H9 (cell line): ENCODE measurements around the gene RPP38. TPM values are rescaled to one million over a fixed set of nuclear protein-coding genes. Genes with fewer than 3 reads are reported as not detected.

Source experiments
- DNase-seq: peaks from one replicate; pipeline ENCODE4 v3.0.0-alpha.2; 2017
- H2AFZ ChIP-seq: one replicate; pipeline ENCODE4 v1.6.1; 2013; ENCODE audit warnings: mild to moderate bottlenecking, low read length, control low read depth, moderate library complexity
- H2AK5ac ChIP-seq: 2 replicates; pipeline ENCODE4 v1.6.1; 2013; ENCODE audit warnings: low read length, control low read depth, mixed read lengths; ENCODE audit not compliant: insufficient read length
- H2BK120ac ChIP-seq: one replicate; pipeline ENCODE4 v1.6.1; 2013; ENCODE audit warnings: low read depth, mild to moderate bottlenecking, low read length, control low read depth, inconsistent platforms; ENCODE audit not compliant: poor library complexity, severe bottlenecking
- H2BK12ac ChIP-seq: 2 replicates; pipeline ENCODE4 v1.6.1; 2013; ENCODE audit warnings: low read length, control low read depth, mixed read lengths, low read depth; ENCODE audit not compliant: insufficient read length
- H2BK15ac ChIP-seq: 2 replicates; pipeline ENCODE4 v1.6.1; 2013; ENCODE audit warnings: low read depth, low read length, control low read depth
- H2BK20ac ChIP-seq: one replicate; pipeline ENCODE4 v1.6.1; 2013; ENCODE audit warnings: low read depth, mild to moderate bottlenecking, low read length, control low read depth, inconsistent platforms; ENCODE audit not compliant: poor library complexity, severe bottlenecking
- H2BK5ac ChIP-seq: 2 replicates; pipeline ENCODE4 v1.6.1; 2013; ENCODE audit warnings: low read length, control low read depth, mixed read lengths; ENCODE audit not compliant: insufficient read length
- H3K14ac ChIP-seq: 2 replicates; pipeline ENCODE4 v1.6.1; 2013; ENCODE audit warnings: low read length, control low read depth; ENCODE audit not compliant: insufficient read depth
- H3K18ac ChIP-seq: 2 replicates; pipeline ENCODE4 v1.6.1; 2013; ENCODE audit warnings: low read depth, mild to moderate bottlenecking, mixed read lengths, low read length, control low read depth; ENCODE audit not compliant: insufficient read length
- H3K23ac ChIP-seq: 2 replicates; pipeline ENCODE4 v1.6.1; 2013; ENCODE audit warnings: low read length, control low read depth, mixed read lengths, low read depth; ENCODE audit not compliant: insufficient read length
- H3K23me2 ChIP-seq: 2 replicates; pipeline ENCODE4 v1.6.1; 2013; ENCODE audit warnings: low read depth, mild to moderate bottlenecking, mixed read lengths, low read length, control low read depth; ENCODE audit not compliant: insufficient read length, poor library complexity, severe bottlenecking
- H3K27ac ChIP-seq: 2 replicates; pipeline ENCODE4 v1.5.1; 2013; ENCODE audit warnings: low read length, control low read depth, mixed read lengths, low read depth; ENCODE audit not compliant: insufficient read length
- H3K27me3 ChIP-seq: 2 replicates; pipeline ENCODE4 v1.6.1; 2013; ENCODE audit warnings: low read length, control low read depth, inconsistent platforms; ENCODE audit not compliant: insufficient read depth
- H3K4ac ChIP-seq: 2 replicates; pipeline ENCODE4 v1.6.1; 2013; ENCODE audit warnings: low read depth, mild to moderate bottlenecking, control low read depth, inconsistent platforms, low read length, moderate library complexity
- H3K4me1 ChIP-seq: 2 replicates; pipeline ENCODE4 v1.6.1; 2013; ENCODE audit warnings: low read length, control low read depth, inconsistent platforms; ENCODE audit not compliant: insufficient read depth
- H3K4me2 ChIP-seq: 2 replicates; pipeline ENCODE4 v1.6.1; 2013; ENCODE audit warnings: low read length, control low read depth, mixed read lengths; ENCODE audit not compliant: insufficient read length, insufficient read depth
- H3K56ac ChIP-seq: 2 replicates; pipeline ENCODE4 v1.6.1; 2013; ENCODE audit warnings: low read depth, mild to moderate bottlenecking, mixed read lengths, low read length, control low read depth; ENCODE audit not compliant: insufficient read length
- H3K79me1 ChIP-seq: 2 replicates; pipeline ENCODE4 v1.6.1; 2013; ENCODE audit warnings: low read depth, mild to moderate bottlenecking, moderate library complexity, low read length, control low read depth, inconsistent platforms; ENCODE audit not compliant: insufficient read depth, poor library complexity, severe bottlenecking
- H3K79me2 ChIP-seq: 2 replicates; pipeline ENCODE4 v1.6.1; 2013; ENCODE audit warnings: low read length, control low read depth, inconsistent platforms; ENCODE audit not compliant: insufficient read depth
- H3K9ac ChIP-seq: 2 replicates; pipeline ENCODE4 v1.6.1; 2013; ENCODE audit warnings: low read length, control low read depth, mixed read lengths; ENCODE audit not compliant: insufficient read length; ENCODE audit errors: extremely low read depth
- H3K9me3 ChIP-seq: one replicate; pipeline ENCODE4 v1.6.1; 2013; ENCODE audit warnings: low read depth, low read length, inconsistent platforms; ENCODE audit not compliant: control insufficient read depth
- H3T11ph ChIP-seq: one replicate; pipeline ENCODE4 v1.6.1; 2013; ENCODE audit warnings: mild to moderate bottlenecking, low read length, control low read depth, inconsistent platforms
- H4K20me1 ChIP-seq: one replicate; pipeline ENCODE4 v1.6.1; 2013; ENCODE audit not compliant: control insufficient read depth, insufficient read length, insufficient read depth
- H4K5ac ChIP-seq: 2 replicates; pipeline ENCODE4 v1.6.1; 2013; ENCODE audit warnings: low read depth, mild to moderate bottlenecking, mixed read lengths, low read length, control low read depth; ENCODE audit not compliant: insufficient read length
- H4K8ac ChIP-seq: replicated peaks from 2 replicates; pipeline ENCODE4 v1.6.1; 2013; ENCODE audit warnings: low read length, control low read depth, mixed read lengths, low read depth; ENCODE audit not compliant: insufficient read length
- H4K91ac ChIP-seq: 2 replicates; pipeline ENCODE4 v1.6.1; 2013; ENCODE audit warnings: low read depth, mild to moderate bottlenecking, moderate library complexity, mixed read lengths, low read length, control low read depth; ENCODE audit not compliant: insufficient read length
- H3K27ac Mint-ChIP-seq, 3 experiments: 2 replicates in 2 of 3; 3 replicates in 1 of 3; pipeline ENCODE4 v1.8.0; 2020 to 2021; ENCODE audit warnings: mixed read lengths in 3 of 3, mild to moderate bottlenecking in 1 of 3, moderate library complexity in 1 of 3
- H3K27me3 Mint-ChIP-seq: 2 replicates; pipeline ENCODE4 v1.8.0; 2021; ENCODE audit warnings: low read depth, mild to moderate bottlenecking, moderate library complexity, mixed read lengths
- H3K36me3 Mint-ChIP-seq, 3 experiments: 2 replicates in 2 of 3; 3 replicates in 1 of 3; pipeline ENCODE4 v1.8.0; 2020 to 2021; ENCODE audit warnings: low read depth in 3 of 3, mixed read lengths in 3 of 3; ENCODE audit not compliant: insufficient read depth in 1 of 3
- H3K4me1 Mint-ChIP-seq, 2 experiments: 2 replicates each; pipeline ENCODE4 v1.8.0; 2020; ENCODE audit warnings: mixed read lengths in 2 of 2
- H3K4me3 Mint-ChIP-seq, 2 experiments: 2 replicates in 1 of 2; 3 replicates in 1 of 2; pipeline ENCODE4 v1.8.0; 2020 to 2021; ENCODE audit warnings: mild to moderate bottlenecking in 2 of 2, mixed read lengths in 2 of 2, moderate library complexity in 1 of 2
- H3K9me3 Mint-ChIP-seq, 2 experiments: 2 replicates in 1 of 2; 3 replicates in 1 of 2; pipeline ENCODE4 v1.8.0; 2020; ENCODE audit warnings: mild to moderate bottlenecking in 2 of 2, mixed read lengths in 2 of 2, moderate library complexity in 1 of 2
- WGBS: extraction: QIAGEN DNeasy Blood & Tissue Kit; methylation state at CpG from one replicate; pipeline ENCODE4 v1.1.7; 2013; ENCODE audit warnings: missing lambda C conversion rate, low lambda C conversion rate, mixed read lengths; ENCODE audit not compliant: insufficient read length; ENCODE audit errors: extremely low coverage; 5-methylcytosine and 5-hydroxymethylcytosine counted together
- total RNA-seq: library from RNA; stranded (reverse); gene quantifications from 2 replicates; pipeline ENCODE4 v1.2.1, GENCODE V29; 2021
- TF ChIP-seq, protein P1 (sequence below): fragments of 200-600 bp; sonication (generic); conservative IDR thresholded peaks from 3 replicates; pipeline ENCODE4 v1.8.0; 2021; ENCODE audit warnings: antibody characterized with exemption, mild to moderate bottlenecking

The RPP38 gene
- total RNA-seq, 1 experiment from 2014 or later: 26.6 TPM

DNA sequence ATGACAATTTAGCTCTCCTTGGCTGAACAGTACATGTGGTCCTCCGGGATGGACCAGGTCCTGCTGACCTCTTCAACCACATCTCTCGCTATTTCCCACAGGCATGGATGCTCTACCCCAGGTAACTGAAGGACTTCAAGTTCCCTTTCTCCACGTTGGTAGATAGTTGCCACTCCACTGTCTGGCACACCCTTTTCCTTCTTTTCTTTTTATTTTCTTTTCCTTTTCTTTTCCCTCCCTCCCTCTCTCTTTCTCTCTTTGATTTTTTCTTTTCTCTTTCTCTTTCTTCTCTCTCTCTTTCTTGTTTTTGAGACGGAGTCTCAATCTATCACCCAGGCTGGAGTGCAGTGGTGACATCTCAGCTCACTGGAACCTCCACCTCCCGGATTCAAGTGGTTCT, 5.7 kb upstream of the RPP38 start:
- no peaks in the 10 kb centered on the region for H3K79me2 ChIP-seq
- no peak overlapping the region for H2BK12ac ChIP-seq
- H2BK5ac ChIP-seq: no peak overlapping the region
- Mint-ChIP-seq H3K36me3 (no peaks in the 10 kb centered on the region), H3K9me3 (no peaks in the 10 kb centered on the region; a peak in 1 of 5 replicates), H3K27ac (no peak overlapping the region), H3K27me3 (peaks cover 4% of the 10 kb centered on the region; the same call in 1 of the 2 replicates), H3K4me3 (no peak overlapping the region), H3K4me1 (peaks cover 1 to 3% of the 10 kb centered on the region in 2 experiments)
- H3K79me1 ChIP-seq: no peaks in the 10 kb centered on the region
- H2BK20ac ChIP-seq: no peak overlapping the region
- H4K91ac ChIP-seq: no peak overlapping the region
- no peaks in the 10 kb centered on the region; the same call in 1 of the 2 replicates for H3K27me3 ChIP-seq
- no peak overlapping the region for H3K18ac ChIP-seq
- no peaks in the 10 kb centered on the region for H4K20me1 ChIP-seq
- H3K4ac ChIP-seq: no peak overlapping the region
- H2BK15ac ChIP-seq: no peak overlapping the region
- H2AK5ac ChIP-seq: no peak overlapping the region
- TF ChIP-seq, protein P1, sequence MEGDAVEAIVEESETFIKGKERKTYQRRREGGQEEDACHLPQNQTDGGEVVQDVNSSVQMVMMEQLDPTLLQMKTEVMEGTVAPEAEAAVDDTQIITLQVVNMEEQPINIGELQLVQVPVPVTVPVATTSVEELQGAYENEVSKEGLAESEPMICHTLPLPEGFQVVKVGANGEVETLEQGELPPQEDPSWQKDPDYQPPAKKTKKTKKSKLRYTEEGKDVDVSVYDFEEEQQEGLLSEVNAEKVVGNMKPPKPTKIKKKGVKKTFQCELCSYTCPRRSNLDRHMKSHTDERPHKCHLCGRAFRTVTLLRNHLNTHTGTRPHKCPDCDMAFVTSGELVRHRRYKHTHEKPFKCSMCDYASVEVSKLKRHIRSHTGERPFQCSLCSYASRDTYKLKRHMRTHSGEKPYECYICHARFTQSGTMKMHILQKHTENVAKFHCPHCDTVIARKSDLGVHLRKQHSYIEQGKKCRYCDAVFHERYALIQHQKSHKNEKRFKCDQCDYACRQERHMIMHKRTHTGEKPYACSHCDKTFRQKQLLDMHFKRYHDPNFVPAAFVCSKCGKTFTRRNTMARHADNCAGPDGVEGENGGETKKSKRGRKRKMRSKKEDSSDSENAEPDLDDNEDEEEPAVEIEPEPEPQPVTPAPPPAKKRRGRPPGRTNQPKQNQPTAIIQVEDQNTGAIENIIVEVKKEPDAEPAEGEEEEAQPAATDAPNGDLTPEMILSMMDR: no peak
- DNase-seq: no peak
- H3K4me2 ChIP-seq: no peak overlapping the region
- H3K9me3 ChIP-seq: no peaks in the 10 kb centered on the region
- no peak overlapping the region for H2AFZ ChIP-seq
- H3K14ac ChIP-seq: no peak overlapping the region
- H3K4me1 ChIP-seq: no peaks in the 10 kb centered on the region
- no peak overlapping the region for H2BK120ac ChIP-seq
- no peak overlapping the region for H3T11ph ChIP-seq
- no peak overlapping the region for H3K56ac ChIP-seq
- no peak overlapping the region for H4K8ac ChIP-seq
- whole genome bisulfite sequencing: no CpG with 5 or more reads among the region's 5 CpGs
- no peak overlapping the region for H4K5ac ChIP-seq
- no peak overlapping the region for H3K27ac ChIP-seq
- no peak overlapping the region for H3K9ac ChIP-seq
- peaks cover 2% of the 10 kb centered on the region for H3K23me2 ChIP-seq
- no peak overlapping the region for H3K23ac ChIP-seq
